ENCODE measurements around the gene HNRNPDL.
A peak's percentile ranks its signal among the peaks of the same experiment; 100 is the strongest.

The HNRNPDL gene

GRCh38 chr4:82381661-82382296, 48.5 kb downstream of the HNRNPDL start:
- Histone ChIP-seq H3K4me3 (ENCODE audit: low read depth in 1 of 2, low read length in 2 of 2) (no peak overlapping the region), H3K9ac (ENCODE audit: low read length) (no peak overlapping the region), H3K27ac (ENCODE audit: low read depth, low read length) (no peak overlapping the region), H3K27me3 (ENCODE audit: control insufficient read depth in 1 of 2, insufficient read depth in 2 of 2, low read length in 2 of 2) (no peaks in the 10 kb centered on the region), H3K36me3 (ENCODE audit: insufficient read depth, low read length) (no peaks in the 10 kb centered on the region), H3K4me1 (ENCODE audit: insufficient read depth, low read length) (no peaks in the 10 kb centered on the region), H3K9me3 (ENCODE audit: low read length) (no peaks in the 10 kb centered on the region)

GRCh38 chr4:82381235-82381634, 49.0 kb downstream of the HNRNPDL start:
- H3K4me1 ChIP-seq (ENCODE audit: insufficient read depth, low read length) = peaks cover 2% of the 10 kb centered on the region
- H3K36me3 ChIP-seq (ENCODE audit: insufficient read depth, low read length) = no peaks in the 10 kb centered on the region
- no peaks in the 10 kb centered on the region for H3K9me3 ChIP-seq (ENCODE audit: low read length)
- H3K4me3 ChIP-seq (ENCODE audit: low read depth in 1 of 2, low read length in 2 of 2) = no peak overlapping the region
- H3K27ac ChIP-seq (ENCODE audit: low read depth, low read length) = no peak overlapping the region
- H3K9ac ChIP-seq (ENCODE audit: low read length) = no peak overlapping the region
- no peaks in the 10 kb centered on the region for H3K27me3 ChIP-seq (ENCODE audit: control insufficient read depth in 1 of 2, insufficient read depth in 2 of 2, low read length in 2 of 2)

- Histone ChIP-seq H3K9ac (ENCODE audit: low read length) (no peak overlapping the region), H3K27ac (ENCODE audit: low read depth, low read length) (no peak overlapping the region)
Observed at GRCh38 chr4:82380831-82381230, 49.4 kb downstream of the HNRNPDL start.

GRCh38 chr4:82380344-82380743, 49.9 kb downstream of the HNRNPDL start:
- no peaks in the 10 kb centered on the region for H3K36me3 ChIP-seq (ENCODE audit: insufficient read depth, low read length)
- H3K27me3 ChIP-seq (ENCODE audit: control insufficient read depth in 1 of 2, insufficient read depth in 2 of 2, low read length in 2 of 2) = no peaks in the 10 kb centered on the region
- H3K4me1 ChIP-seq (ENCODE audit: insufficient read depth, low read length) = peaks cover 9% of the 10 kb centered on the region
- H3K4me3 ChIP-seq (ENCODE audit: low read depth in 1 of 2, low read length in 2 of 2) = no peak overlapping the region
- H3K27ac ChIP-seq (ENCODE audit: low read depth, low read length) = no peak overlapping the region
- no peak overlapping the region for H3K9ac ChIP-seq (ENCODE audit: low read length)
- H3K9me3 ChIP-seq (ENCODE audit: low read length) = no peaks in the 10 kb centered on the region

More at GRCh38 chr4:82380831-82381230, 49.4 kb downstream of the HNRNPDL start:
- H3K4me3 ChIP-seq (ENCODE audit: low read depth in 1 of 2, low read length in 2 of 2) = no peak overlapping the region
- no peaks in the 10 kb centered on the region for H3K9me3 ChIP-seq (ENCODE audit: low read length)
- H3K36me3 ChIP-seq (ENCODE audit: insufficient read depth, low read length) = no peaks in the 10 kb centered on the region
- no peaks in the 10 kb centered on the region for H3K27me3 ChIP-seq (ENCODE audit: control insufficient read depth in 1 of 2, insufficient read depth in 2 of 2, low read length in 2 of 2)
- H3K4me1 ChIP-seq (ENCODE audit: insufficient read depth, low read length) = peaks cover 5% of the 10 kb centered on the region

- no peak overlapping the region for H3K9ac ChIP-seq (ENCODE audit: low read length)
- no peaks in the 10 kb centered on the region for H3K27me3 ChIP-seq (ENCODE audit: control insufficient read depth in 1 of 2, insufficient read depth in 2 of 2, low read length in 2 of 2)
- H3K27ac ChIP-seq (ENCODE audit: low read depth, low read length) = no peak overlapping the region
- no peak overlapping the region for H3K4me3 ChIP-seq (ENCODE audit: low read depth in 1 of 2, low read length in 2 of 2)
- no peaks in the 10 kb centered on the region for H3K9me3 ChIP-seq (ENCODE audit: low read length)
- H3K4me1 ChIP-seq (ENCODE audit: insufficient read depth, low read length) = peaks cover 11% of the 10 kb centered on the region
- H3K36me3 ChIP-seq (ENCODE audit: insufficient read depth, low read length) = peaks cover 2% of the 10 kb centered on the region
Observed at GRCh38 chr4:82376109-82376508, 54.2 kb downstream of the HNRNPDL start.

- H3K36me3 ChIP-seq (ENCODE audit: insufficient read depth, low read length) = peaks cover 11% of the 10 kb centered on the region
- H3K9me3 ChIP-seq (ENCODE audit: low read length) = no peaks in the 10 kb centered on the region
- peak within 1 kb of the TSS; percentile 66 for H3K9ac ChIP-seq (ENCODE audit: low read length)
- H3K4me3 ChIP-seq (ENCODE audit: low read depth in 1 of 2, low read length in 2 of 2) = peak within 1 kb of the TSS; percentile 88 to 89
- H3K4me1 ChIP-seq (ENCODE audit: insufficient read depth, low read length) = peaks cover 30% of the 10 kb centered on the region
- no peaks in the 10 kb centered on the region for H3K27me3 ChIP-seq (ENCODE audit: control insufficient read depth in 1 of 2, insufficient read depth in 2 of 2, low read length in 2 of 2)
- peak within 1 kb of the TSS; percentile 99 for H3K27ac ChIP-seq (ENCODE audit: low read depth, low read length)
Observed at GRCh38 chr4:82373816-82374625, 56.2 kb downstream of the HNRNPDL start, which contains the start of gene HNRNPD. Gene HNRNPD (minus strand): TSS chr4:82373991. CDS start chr4:82373678, 313 bp downstream.

GRCh38 chr4:82373486-82373815, 56.8 kb downstream of the HNRNPDL start:
- Histone ChIP-seq H3K4me3 (ENCODE audit: low read depth in 1 of 2, low read length in 2 of 2) (peak overlapping the region; percentile 88 to 89), H3K27ac (ENCODE audit: low read depth, low read length) (peak overlapping the region; percentile 99), H3K36me3 (ENCODE audit: insufficient read depth, low read length) (peaks cover 14% of the 10 kb centered on the region), H3K9ac (ENCODE audit: low read length) (peak overlapping the region; percentile 66), H3K27me3 (ENCODE audit: control insufficient read depth in 1 of 2, insufficient read depth in 2 of 2, low read length in 2 of 2) (no peaks in the 10 kb centered on the region), H3K9me3 (ENCODE audit: low read length) (no peaks in the 10 kb centered on the region), H3K4me1 (ENCODE audit: insufficient read depth, low read length) (peaks cover 36% of the 10 kb centered on the region)

Measured in muscle layer of colon (tissue), 2 donors.